ENCODE data around the gene MSH2. TPM values are rescaled to one million over a fixed set of nuclear protein-coding genes. Genes with fewer than 3 reads are reported as not detected.
"Not testable (repeated sequence)": the region's sequence is repeated elsewhere in the genome, so short reads cannot be mapped to it uniquely, and the experiment has no call there.

The MSH2 gene
- total RNA-seq, 1 donor = 33.4 TPM

DNA sequence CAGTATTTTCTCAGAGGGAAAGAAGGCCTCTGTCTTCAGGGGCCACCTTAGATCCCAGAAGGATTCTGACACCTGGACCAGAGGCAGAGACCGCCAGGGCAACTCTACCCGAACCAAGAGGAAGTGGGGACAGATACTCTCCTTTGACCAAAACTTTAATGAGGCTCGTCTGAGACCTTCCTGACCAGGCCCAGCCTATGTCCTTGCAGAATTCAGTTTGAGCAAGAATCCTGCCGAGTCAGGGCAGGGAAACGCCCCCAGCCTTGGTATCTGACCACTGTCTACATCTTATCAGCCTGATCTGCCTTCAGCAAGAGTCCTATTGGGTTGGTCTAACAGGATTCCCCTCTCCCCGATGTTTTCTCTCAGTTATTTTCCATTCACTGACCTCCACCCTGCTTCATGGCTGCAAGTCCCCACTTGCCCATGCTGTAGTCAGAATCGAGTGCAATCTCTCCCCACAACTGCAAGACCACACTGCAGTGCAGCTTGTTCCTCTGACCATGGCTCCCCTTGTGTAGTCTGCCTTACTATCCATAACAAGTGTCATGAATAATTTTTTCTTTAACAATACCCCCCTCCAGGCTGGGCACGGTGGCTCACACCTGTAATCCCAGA lies 95.0 kb downstream of the MSH2 start:
- no peak for TF ChIP-seq CTCF (IDR thresholded peaks at IDR 0.05; ENCODE audit: insufficient read depth, low read length)
- no peak overlapping the region for H3K4me3 ChIP-seq (ENCODE audit: low read depth, low read length)
- DNase-seq (ENCODE audit: low read depth) = no peak

DNA sequence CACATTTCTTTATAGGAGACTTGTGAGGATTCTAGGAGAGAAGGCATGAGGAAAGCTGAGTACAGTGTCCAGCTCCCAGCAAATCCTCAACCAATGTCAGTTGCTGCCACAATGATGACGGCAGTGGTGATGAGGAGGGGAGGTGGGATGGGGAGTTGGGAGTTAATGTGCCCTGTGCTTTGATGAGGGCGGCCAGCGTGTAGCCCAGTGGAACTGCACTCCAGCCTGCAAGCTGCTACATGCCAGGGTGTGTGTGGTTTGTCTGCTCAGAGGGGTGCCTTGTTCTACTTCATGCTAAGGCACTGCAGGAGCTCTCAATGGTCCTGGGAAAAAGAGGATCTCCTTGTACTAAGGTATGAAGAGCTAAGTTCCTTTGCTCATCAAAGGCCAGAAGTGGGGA lies 96.1 kb downstream of the MSH2 start:
- no peak overlapping the region for H3K4me3 ChIP-seq (ENCODE audit: low read depth, low read length)
- no peak for DNase-seq (ENCODE audit: low read depth)
- no peak for TF ChIP-seq CTCF (IDR thresholded peaks at IDR 0.05; ENCODE audit: insufficient read depth, low read length)

GRCh38 chr2:47499621-47500309 lies 96.8 kb downstream of the MSH2 start:
- no peak for TF ChIP-seq CTCF (IDR thresholded peaks at IDR 0.05; ENCODE audit: insufficient read depth, low read length)
- no peak for DNase-seq (ENCODE audit: low read depth)
- H3K4me3 ChIP-seq (ENCODE audit: low read depth, low read length) = no peak overlapping the region

- H3K4me3 ChIP-seq (ENCODE audit: low read depth, low read length) = no peak overlapping the region
- TF ChIP-seq CTCF (IDR thresholded peaks at IDR 0.05; ENCODE audit: insufficient read depth, low read length) = no peak
- no peak for DNase-seq (ENCODE audit: low read depth)
These were observed 98.6 kb downstream of the MSH2 start for GRCh38 chr2:47501374-47502200.

DNA sequence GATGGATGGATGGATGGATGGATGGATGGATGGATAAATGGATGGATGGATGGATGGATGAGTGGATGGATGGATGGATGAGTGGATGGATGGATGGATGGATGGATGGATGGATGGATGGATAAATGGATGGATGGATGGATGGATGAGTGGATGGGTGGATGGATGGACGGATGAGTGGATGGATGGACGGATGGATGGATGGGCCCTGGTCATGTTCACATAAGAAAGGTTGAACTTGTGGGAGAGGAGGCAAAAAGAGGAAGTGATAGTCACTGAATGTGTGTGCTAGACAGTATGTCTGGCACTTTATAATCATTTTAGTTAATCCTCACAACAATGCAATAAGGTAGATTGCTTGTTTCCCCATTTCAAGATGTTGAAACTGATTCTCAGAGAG lies 99.5 kb downstream of the MSH2 start:
- DNase-seq (ENCODE audit: low read depth); H3K4me3 ChIP-seq (ENCODE audit: low read depth, low read length): not testable (repeated sequence)

DNA sequence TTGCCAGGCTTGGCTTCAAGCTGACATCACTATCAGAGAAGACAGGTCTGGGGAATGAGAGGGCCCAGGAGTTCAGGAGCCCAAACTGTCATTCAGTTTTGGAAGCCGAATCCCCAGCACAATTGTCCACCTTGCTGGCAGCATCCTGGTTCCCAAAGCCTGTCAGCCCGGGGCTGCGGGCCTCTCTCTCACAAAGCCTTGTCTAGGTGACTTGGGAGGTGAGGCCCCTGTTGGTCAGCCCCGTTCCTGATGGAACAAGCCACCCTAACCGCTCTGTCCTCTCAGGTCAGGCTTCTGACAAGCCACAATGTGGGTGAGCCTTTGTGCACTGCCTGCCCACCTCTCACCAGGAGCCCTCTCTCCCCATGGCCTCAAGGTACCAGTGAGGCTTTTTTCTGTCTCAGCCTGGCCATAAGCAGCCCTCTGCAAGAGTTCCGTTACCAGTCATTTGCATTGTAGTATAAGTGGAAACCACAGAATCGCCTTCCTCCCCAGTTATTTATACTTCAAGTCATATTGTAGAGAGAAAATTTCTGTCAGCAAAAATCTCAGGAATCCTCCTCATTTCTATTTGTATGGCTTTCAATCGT lies 100.6 kb downstream of the MSH2 start:
- DNase-seq (ENCODE audit: low read depth) = no peak
- no peak for TF ChIP-seq CTCF (IDR thresholded peaks at IDR 0.05; ENCODE audit: insufficient read depth, low read length)
- no peak overlapping the region for H3K4me3 ChIP-seq (ENCODE audit: low read depth, low read length)
